ENCODE data around the gene DCLK1. TPM values are rescaled to one million over a fixed set of nuclear protein-coding genes. Genes with fewer than 3 reads are reported as not detected.
"Not testable (repeated sequence)": the region's sequence is repeated elsewhere in the genome, so short reads cannot be mapped to it uniquely, and the experiment has no call there.

Gene DCLK1
- total RNA-seq, 1 donor from 2014 or later: not detected

DNA sequence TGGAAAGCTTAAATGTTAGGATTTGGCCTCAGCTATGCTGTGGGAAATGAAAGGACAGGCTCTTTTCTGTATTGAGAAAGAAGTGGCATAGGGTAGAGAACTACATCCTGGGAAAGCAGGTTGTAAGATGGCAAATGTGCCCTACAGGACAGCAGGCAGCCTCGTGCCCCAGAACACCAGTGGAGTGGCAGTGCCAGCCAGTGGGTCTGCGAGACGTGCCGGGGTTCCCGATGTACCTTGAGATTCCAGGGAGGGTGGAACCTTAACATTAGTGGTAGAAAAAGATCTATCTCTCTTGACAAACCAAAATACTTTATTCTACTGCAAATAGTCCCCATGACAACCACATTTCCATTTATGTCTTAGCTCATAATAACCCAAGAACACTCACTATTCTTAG, 42.7 kb downstream of the DCLK1 start:
- no peaks in the 10 kb centered on the region for H3K4me1 Mint-ChIP-seq
- H3K9me3 Mint-ChIP-seq: peaks cover 10% of the 10 kb centered on the region
- no peak overlapping the region for H3K27ac Mint-ChIP-seq

DNA sequence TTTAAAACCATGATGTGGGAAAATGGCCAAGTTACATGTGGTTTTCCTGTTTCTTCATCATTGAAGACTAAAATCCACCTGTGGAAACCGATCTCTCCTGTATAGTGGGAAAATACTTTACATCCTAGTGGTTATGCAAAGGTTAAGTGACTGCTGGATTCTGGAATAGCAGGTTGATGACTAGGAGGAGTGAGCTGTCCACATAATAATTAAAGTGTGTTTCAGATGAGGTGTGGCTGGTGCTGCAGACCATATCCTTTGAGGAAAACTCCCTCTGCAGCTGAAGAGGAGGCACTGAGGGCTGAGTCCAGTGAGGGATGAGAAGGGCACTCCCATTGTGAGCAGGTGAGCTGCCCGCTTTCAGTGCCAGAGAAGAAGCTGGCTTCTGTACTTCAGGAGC, 43.2 kb downstream of the DCLK1 start:
- no peak overlapping the region for H3K27ac Mint-ChIP-seq
- no peaks in the 10 kb centered on the region for H3K27me3 Mint-ChIP-seq
- H3K9me3 Mint-ChIP-seq: peaks cover 10% of the 10 kb centered on the region
- H3K36me3 Mint-ChIP-seq (ENCODE audit: low read depth): no peaks in the 10 kb centered on the region
- H3K4me3 Mint-ChIP-seq: no peak overlapping the region
- intact Hi-C loops (cut with micrococcal nuclease): no loop called here
- no peaks in the 10 kb centered on the region for H3K4me1 Mint-ChIP-seq
- no peak for DNase-seq

More for the DNA sequence above, 42.7 kb downstream of the DCLK1 start:
- DNase-seq: no peak
- intact Hi-C loops (cut with micrococcal nuclease): no loop called here
- no peaks in the 10 kb centered on the region for H3K27me3 Mint-ChIP-seq
- no peaks in the 10 kb centered on the region for H3K36me3 Mint-ChIP-seq (ENCODE audit: low read depth)
- no peak overlapping the region for H3K4me3 Mint-ChIP-seq

DNA sequence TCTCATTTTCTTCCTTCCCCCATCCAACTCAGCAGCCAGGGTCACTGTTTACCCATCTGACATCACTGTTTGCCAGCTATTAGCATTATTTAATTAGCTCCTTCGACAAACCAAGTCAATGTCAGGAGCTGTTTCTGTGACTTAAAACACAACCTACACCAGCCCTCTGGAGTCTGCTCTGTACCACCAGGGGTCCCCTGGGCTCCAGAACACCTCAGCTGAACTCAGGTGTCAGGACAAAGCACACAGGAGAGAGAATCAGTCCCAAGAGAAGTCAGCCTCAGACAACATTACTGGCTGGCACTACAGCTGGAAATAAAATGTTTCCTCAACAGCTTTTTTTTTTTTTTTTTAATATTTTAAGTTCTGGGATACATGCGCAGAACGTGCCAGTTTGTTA, 45.1 kb downstream of the DCLK1 start:
- no peaks in the 10 kb centered on the region for H3K4me1 Mint-ChIP-seq
- no peak overlapping the region for H3K27ac Mint-ChIP-seq
- intact Hi-C loops (cut with micrococcal nuclease): no loop called here
- no peaks in the 10 kb centered on the region for H3K36me3 Mint-ChIP-seq (ENCODE audit: low read depth)
- H3K4me3 Mint-ChIP-seq: no peak overlapping the region
- no peaks in the 10 kb centered on the region for H3K27me3 Mint-ChIP-seq
- DNase-seq: no peak
- peaks cover 5% of the 10 kb centered on the region for H3K9me3 Mint-ChIP-seq

DNA sequence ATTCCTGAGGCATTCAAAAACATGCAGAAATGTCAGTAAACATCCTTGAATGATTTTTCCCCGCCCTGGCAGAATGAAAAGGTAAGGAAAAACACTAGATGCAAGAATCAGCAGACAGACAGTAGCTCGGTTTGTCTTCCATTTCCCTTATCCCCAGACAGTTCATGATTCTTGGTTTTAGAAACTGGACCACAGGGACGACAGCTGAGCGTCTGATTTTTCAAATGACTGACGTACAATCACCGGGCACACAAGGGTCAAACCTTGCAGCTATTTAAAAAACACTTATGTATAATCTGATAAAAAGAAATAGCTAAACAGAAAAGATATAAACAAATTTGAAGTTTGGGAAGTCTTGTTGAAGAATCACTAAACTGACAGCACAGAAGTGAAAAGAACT, 47.1 kb downstream of the DCLK1 start:
- Mint-ChIP-seq H3K27ac (no peak overlapping the region), H3K27me3 (no peaks in the 10 kb centered on the region), H3K9me3 (peaks cover 5% of the 10 kb centered on the region), H3K4me3 (no peak overlapping the region), H3K36me3 (ENCODE audit: low read depth) (no peaks in the 10 kb centered on the region), H3K4me1 (no peaks in the 10 kb centered on the region)
- intact Hi-C loops (cut with micrococcal nuclease): no loop called here
- DNase-seq: no peak

DNA sequence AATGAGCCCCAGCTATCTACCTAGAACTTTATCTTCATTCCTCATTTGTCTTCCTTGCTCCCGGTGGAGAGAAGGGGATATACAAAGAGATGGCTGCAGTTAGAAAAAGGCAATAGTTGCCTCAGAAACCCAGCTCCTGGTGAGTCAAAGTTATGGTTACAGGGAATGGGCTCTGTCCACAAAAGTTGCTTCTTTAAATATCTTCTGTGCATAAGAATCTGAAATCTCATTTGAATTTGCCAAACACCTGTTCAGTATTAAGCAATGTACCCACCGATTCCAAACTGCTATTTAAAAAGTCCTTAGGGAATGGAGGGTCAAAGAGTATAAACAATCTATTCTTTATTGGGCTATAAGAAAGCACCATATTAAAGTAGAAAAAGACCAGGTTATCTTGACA, 48.4 kb downstream of the DCLK1 start:
- peaks cover 5% of the 10 kb centered on the region for H3K9me3 Mint-ChIP-seq
- H3K27ac Mint-ChIP-seq: no peak overlapping the region
- DNase-seq: no peak
- H3K36me3 Mint-ChIP-seq (ENCODE audit: low read depth): no peaks in the 10 kb centered on the region
- no peak overlapping the region for H3K4me3 Mint-ChIP-seq
- no peaks in the 10 kb centered on the region for H3K4me1 Mint-ChIP-seq
- no peaks in the 10 kb centered on the region for H3K27me3 Mint-ChIP-seq
- intact Hi-C loops (cut with micrococcal nuclease): no loop called here

DNA sequence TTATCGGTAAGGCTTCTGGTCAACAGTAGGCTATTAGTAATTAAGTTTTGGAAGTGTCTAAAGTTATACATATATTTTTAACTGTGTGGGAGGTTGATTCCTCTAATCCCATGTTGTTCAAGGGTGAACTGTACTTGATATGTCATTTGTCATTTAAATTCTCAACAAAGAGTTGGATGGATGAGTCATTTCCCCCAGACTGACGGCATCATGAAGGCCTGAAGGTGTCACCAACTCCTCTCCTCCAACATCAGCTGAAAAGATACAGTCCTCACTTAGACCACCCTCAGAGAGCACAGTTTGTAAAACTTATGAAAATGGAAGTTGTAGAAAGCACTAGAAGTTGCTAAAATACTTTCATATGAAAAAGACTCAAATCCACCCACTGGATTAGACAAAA, 48.8 kb downstream of the DCLK1 start:
- Mint-ChIP-seq H3K4me1 (no peaks in the 10 kb centered on the region), H3K9me3 (peaks cover 5% of the 10 kb centered on the region), H3K36me3 (ENCODE audit: low read depth) (no peaks in the 10 kb centered on the region), H3K27me3 (no peaks in the 10 kb centered on the region), H3K4me3 (no peak overlapping the region), H3K27ac (no peak overlapping the region)
- intact Hi-C loops (cut with micrococcal nuclease): no loop called here
- no peak for DNase-seq

DNA sequence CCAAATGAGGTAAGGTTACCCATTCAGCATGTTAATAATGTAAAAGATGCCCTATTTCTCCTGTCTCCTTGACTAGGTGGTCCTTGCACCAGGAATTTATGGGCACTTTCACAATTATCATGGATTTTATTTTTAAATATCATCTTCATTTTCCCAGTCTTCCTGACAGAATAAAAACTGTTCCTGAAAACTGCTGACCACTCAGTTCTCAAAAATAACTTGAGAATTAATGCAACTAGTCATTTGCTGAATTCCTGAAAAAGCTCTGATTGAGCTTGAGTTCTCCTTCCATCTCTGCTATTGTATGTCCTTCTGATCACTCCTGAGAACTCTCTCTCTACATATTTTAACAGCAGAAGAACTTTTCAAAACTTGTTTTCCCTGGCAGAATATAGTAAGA, 55.0 kb downstream of the DCLK1 start:
- H3K4me3 Mint-ChIP-seq: no peak overlapping the region
- H3K36me3 Mint-ChIP-seq (ENCODE audit: low read depth): no peaks in the 10 kb centered on the region
- intact Hi-C loops (cut with micrococcal nuclease): no loop called here
- H3K27me3 Mint-ChIP-seq: no peaks in the 10 kb centered on the region
- H3K9me3 Mint-ChIP-seq: no peaks in the 10 kb centered on the region
- H3K27ac Mint-ChIP-seq: no peak overlapping the region
- no peaks in the 10 kb centered on the region for H3K4me1 Mint-ChIP-seq
- DNase-seq: no peak

DNA sequence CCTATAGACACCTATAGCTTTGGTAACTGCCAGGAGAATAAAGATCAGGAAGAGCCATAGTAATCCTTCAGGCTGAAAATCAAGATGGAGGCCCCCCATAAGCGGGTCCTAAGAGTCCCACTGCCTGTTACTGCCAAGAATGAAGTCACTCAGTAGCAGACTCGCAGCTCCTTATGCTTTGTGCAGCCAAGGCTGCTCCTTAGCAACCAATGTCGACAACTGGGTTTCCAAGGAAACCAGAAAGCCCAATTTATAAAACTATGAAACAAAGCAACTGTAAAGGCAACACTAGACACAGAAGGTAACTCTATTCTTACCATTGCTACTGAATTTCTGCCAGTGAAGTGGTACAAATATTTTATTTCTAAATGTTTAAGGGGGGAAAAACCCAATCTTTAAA, 56.5 kb downstream of the DCLK1 start:
- no peaks in the 10 kb centered on the region for H3K27me3 Mint-ChIP-seq
- H3K36me3 Mint-ChIP-seq (ENCODE audit: low read depth): no peaks in the 10 kb centered on the region
- intact Hi-C loops (cut with micrococcal nuclease): no loop called here
- no peak for DNase-seq
- H3K27ac Mint-ChIP-seq: no peak overlapping the region
- peaks cover under 1% of the 10 kb centered on the region for H3K9me3 Mint-ChIP-seq
- H3K4me1 Mint-ChIP-seq: no peaks in the 10 kb centered on the region
- H3K4me3 Mint-ChIP-seq: no peak overlapping the region

DNA sequence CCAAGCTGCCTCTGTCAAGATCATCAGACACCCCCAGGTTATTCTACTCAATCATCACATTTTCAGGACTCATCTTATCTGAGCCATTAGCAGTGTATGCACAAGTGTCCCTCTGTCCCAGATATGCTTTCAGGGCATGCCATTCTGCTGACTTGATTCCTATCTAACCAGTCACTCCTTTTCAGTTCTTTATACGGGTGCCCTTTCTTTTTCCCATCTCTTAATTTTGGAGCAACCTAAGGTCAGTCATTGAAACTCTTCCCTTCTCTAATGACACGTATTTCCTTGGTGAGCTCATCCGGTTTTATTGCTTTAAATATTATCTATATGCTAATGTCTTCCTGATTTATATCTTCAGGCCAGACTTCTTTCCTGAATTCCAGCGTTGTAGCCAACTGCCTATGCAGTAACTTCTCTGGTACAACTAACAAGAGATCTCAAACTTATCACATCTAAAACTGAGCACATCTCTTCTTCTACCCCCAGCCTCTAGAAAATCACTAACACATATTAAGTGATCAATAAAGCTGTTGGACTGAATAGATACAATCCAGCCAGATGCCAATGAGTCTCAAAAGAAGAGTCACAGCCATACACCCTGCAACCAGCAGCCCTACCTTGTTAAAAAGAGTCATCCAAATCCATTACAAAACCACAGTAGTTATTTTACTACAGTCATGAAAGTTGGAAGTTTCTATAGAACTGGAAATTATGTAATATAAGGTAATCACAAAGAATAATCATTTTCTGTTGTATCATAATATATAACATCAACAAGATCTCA, 58.8 kb downstream of the DCLK1 start:
- Mint-ChIP-seq H3K27me3 (no peaks in the 10 kb centered on the region), H3K4me3 (no peak overlapping the region), H3K36me3 (ENCODE audit: low read depth) (no peaks in the 10 kb centered on the region), H3K4me1 (no peaks in the 10 kb centered on the region), H3K9me3 (peaks cover 4% of the 10 kb centered on the region), H3K27ac (no peak overlapping the region)
- no peak for DNase-seq
- intact Hi-C loops (cut with micrococcal nuclease): no loop called here

DNA sequence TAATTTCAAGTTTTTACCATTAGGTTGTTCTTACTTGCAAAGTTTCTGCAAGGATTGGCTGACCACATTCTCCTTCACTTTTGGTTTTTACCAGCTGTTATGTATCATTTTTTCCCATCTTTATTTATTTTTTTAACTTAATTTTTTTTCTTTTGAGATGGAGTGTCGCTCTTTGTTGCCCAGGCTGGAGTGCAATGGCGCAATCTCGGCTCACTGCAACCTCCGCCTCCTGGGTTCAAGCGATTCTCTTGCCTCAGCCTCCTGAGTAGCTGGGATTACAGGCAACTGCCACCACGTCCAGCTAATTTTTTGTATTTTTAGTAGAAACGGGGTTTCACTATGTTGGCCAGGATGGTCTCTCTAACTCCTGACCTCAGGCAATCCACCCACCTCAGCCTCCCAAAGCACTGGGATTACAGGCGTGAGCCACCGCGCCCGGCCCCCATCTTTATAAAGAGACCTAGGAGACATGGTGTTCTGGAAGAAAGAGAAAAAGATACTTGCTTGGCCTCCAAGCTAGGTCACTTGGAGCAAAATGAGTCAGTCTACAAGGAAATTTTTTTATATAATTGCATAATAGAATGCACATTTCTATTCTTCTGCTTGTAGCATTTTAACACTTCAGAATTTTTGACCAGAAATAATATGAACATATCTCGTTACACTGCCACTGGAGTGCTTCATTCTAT, 60.5 kb downstream of the DCLK1 start:
- DNase-seq; H3K9me3 Mint-ChIP-seq; H3K4me1 Mint-ChIP-seq; H3K36me3 Mint-ChIP-seq (ENCODE audit: low read depth); H3K27ac Mint-ChIP-seq; intact Hi-C loops (cut with micrococcal nuclease); H3K4me3 Mint-ChIP-seq; H3K27me3 Mint-ChIP-seq: not testable (repeated sequence)

DNA sequence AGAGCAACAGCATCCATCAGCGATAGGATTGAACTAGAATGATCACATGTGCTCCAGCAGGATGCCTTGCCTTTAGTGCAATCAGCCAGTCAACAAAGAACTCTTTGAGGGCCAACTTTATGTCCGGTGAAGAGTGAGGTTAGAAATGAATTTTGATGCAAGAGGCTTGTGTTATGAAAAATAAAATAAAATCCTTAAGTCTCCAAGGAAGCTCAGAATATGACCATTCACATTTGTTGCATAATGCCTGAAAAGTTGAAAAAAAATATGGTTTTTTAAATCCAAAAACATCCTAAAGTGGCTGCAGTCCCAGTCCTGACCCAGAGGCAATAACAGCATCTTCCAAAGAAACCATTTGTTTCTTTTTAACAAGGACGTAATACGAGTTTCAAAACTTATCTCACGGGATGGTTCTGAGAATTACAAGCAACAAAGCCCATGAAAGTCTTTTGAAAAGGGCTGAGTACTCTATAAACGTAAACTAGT, 61.3 kb downstream of the DCLK1 start:
- H3K36me3 Mint-ChIP-seq (ENCODE audit: low read depth): no peaks in the 10 kb centered on the region
- intact Hi-C loops (cut with micrococcal nuclease): no loop called here
- DNase-seq: no peak
- H3K4me3 Mint-ChIP-seq: no peak overlapping the region
- H3K4me1 Mint-ChIP-seq: no peaks in the 10 kb centered on the region
- no peak overlapping the region for H3K27ac Mint-ChIP-seq
- H3K9me3 Mint-ChIP-seq: peaks cover 8% of the 10 kb centered on the region
- no peaks in the 10 kb centered on the region for H3K27me3 Mint-ChIP-seq

DNA sequence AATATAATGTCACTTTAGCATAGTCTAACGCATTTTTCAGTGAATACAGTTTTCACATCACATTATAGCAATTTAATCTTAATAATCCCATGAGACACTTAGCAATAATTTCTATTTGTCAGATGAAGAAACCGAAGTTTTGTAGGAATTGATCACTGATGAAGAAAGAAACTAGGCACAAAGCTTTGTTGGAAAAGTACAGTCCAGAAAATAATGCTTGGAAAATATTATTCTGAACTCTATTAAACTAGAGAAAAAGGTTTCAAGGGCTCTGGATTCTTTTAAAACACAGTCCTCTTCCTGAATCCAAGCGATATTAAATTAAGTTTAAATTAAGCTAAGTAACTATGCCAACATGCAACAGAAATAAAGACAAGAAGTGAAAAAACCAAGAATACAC, 62.2 kb downstream of the DCLK1 start:
- Mint-ChIP-seq H3K4me1 (no peaks in the 10 kb centered on the region), H3K4me3 (no peak overlapping the region), H3K36me3 (ENCODE audit: low read depth) (no peaks in the 10 kb centered on the region), H3K27ac (no peak overlapping the region), H3K9me3 (peaks cover 8% of the 10 kb centered on the region), H3K27me3 (no peaks in the 10 kb centered on the region)
- intact Hi-C loops (cut with micrococcal nuclease): no loop called here
- DNase-seq: no peak

DNA sequence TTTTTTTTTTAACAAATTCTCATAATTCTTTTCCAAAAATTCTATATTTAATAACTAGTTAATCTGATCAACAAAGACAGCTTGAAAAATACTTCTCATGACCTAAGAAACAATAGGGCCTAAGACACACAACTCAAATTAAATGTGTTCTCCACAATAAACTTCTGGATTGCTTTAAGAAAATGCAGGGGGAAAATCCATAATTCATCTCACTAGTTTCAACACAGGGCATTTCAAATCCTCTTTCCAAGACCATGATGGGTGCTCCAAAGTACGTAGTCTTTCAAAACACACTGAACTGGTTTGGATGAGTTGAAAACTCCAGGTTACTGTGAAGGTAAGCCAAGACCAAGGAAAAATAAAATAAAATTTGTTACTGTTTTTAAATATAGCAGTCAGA, 62.6 kb downstream of the DCLK1 start:
- Mint-ChIP-seq H3K27me3 (no peaks in the 10 kb centered on the region), H3K9me3 (peaks cover 8% of the 10 kb centered on the region), H3K27ac (no peak overlapping the region), H3K4me3 (no peak overlapping the region), H3K4me1 (no peaks in the 10 kb centered on the region), H3K36me3 (ENCODE audit: low read depth) (no peaks in the 10 kb centered on the region)
- no peak for DNase-seq
- intact Hi-C loops (cut with micrococcal nuclease): no loop called here

DNA sequence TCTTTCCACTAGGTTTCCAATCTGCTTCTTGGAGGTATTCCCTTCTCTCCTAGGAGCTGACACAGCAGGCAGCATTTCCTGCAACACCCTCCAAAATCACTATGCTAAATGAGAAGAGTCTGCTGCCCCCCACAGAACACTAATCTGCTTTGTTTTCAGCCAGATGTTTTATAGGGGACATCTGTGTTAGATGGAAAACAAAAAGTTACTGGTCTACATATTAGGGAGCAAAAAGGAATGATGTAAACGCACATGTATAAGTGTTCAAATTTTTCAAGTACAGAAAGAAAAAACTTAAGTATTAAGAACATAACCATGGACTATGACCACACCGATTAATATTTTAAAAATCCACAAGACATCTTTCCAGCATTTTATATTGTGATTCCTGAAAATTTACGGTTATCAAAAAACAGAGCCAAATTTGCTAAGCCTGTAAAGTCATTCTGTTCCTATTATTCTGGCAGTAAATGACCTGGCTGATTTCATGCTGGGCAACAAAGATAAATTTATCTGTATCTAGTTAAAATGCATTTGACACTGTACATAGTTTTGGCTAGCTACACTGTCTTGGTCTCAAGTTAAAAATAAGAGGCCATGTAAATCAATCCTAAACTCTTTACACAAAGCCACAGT, 63.3 kb downstream of the DCLK1 start:
- intact Hi-C loops (cut with micrococcal nuclease): no loop called here

More for the DNA sequence above, 63.3 kb downstream of the DCLK1 start:
- Mint-ChIP-seq H3K36me3 (ENCODE audit: low read depth) (no peaks in the 10 kb centered on the region), H3K9me3 (peaks cover 8% of the 10 kb centered on the region), H3K27me3 (no peaks in the 10 kb centered on the region), H3K27ac (no peak overlapping the region), H3K4me3 (no peak overlapping the region), H3K4me1 (no peaks in the 10 kb centered on the region)
- no peak for DNase-seq

All from activated CD4-positive, alpha-beta T cell treated with anti-CD3 and anti-CD28 coated beads, Interleukin-2, amount 10 ng/mL, durations not matched to agents 24 days and 14 days (primary cell).